ENCODE results near the gene GGACT. TPM values are rescaled to one million over a fixed set of nuclear protein-coding genes. Genes with fewer than 3 reads are reported as not detected.

The GGACT gene
- total RNA-seq = 1.7 and 4.8 TPM in 2 replicates

DNA sequence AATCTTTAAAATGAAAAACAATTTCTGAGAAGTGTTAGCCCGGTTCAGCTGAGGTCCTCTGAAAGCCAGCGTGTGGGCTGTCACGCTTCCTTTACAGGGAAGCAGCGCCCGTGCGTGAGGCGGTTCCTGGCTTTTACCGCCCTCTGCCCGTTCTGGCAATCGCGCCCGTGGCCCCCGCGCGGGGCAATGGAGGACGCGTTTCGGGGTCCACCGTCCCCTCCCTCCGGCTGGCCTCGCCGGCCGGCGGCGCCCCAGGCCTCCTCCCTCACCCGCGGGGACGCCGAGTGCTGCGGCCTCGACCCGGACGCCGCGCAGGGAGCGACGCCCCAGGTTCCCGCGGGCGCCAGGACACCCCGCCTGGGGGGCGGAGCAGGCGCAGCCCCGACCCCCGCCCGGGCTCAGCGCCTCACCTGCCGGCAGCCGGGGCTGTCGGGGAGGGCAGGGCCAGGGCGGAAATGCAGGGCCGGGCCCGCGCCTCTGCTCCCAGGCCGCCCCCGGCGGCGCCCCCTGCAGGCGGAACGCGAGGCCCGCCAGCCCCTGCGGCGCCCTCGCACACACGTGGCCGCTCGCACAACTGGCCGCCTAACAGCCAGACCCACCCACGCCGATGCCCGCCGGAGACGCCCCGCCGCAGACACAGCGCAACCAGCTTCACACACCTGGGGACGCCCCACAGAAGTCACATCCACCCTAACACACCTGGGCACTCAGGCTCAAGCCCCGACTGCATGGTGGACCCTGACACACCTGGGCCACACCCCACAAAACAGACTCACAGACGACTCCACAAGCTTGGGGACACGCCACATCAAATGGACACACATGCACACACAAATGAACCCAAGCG is at the start of gene GGACT:
Gene GGACT, minus strand, starts transcription at position 459 of the 847 bp plus-strand sequence. CDS start 56,198 bp downstream, outside the sequence.

Other genes starting within 250 kb of the GGACT start
- 5.5 and 7.6 TPM in 2 replicates for gene TMTC4, start 86.0 kb upstream of the GGACT start, total RNA-seq

All from myometrial cell (primary cell).